ENCODE results near the gene GDF2.

GDF2 gene

GRCh38 chr10:47305566-47305965 is 16.7 kb upstream of the GDF2 start:
- H3K9ac ChIP-seq (ENCODE audit: low read length): no peak overlapping the region

DNA sequence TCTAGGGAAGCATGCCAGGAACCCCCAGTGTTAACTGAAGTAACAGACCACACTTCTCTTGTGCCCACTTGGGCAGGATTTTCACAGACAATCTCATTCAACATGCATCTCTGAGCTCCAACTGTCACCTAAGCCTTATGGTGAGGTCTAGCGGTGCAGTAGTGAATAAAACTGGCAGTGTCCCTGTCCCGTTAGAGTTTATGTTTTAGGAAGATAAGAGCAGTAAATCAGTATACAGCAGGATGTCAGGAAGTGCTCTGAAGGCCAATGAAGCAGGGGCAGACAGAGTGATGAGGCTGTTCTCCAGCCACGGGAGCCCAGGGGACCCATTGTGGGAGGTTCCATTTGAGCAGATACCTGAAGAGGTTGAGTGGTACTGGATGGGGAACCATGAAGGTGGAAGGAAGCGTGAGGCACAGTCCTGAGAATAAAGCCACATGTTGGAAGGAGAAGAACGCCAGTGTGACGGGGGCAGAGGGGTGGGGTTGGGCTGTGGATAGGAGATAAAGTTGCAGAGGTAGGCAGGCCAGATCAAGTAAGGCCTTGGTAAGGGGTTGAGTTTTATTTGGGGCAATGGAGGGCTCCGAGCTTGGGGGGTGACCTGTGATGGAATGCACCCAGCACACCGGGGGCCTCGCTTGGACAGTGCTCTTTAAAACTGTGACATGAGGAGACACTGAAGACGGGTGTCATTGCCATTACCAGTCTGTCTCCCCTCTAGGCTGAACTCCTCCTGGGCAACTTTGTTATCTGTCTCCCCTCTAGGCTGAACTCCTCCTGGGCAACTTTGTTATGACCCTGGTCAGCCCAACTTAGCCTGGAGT is 15.7 kb upstream of the GDF2 start:
- no peak overlapping the region for H2AFZ ChIP-seq (ENCODE audit: low read length)
- H4K20me1 ChIP-seq (ENCODE audit: insufficient read depth, low read length): no peaks in the 10 kb centered on the region
- no peak overlapping the region for H3K9ac ChIP-seq (ENCODE audit: low read length)
- no peaks in the 10 kb centered on the region for H3K79me2 ChIP-seq (ENCODE audit: insufficient read depth, low read length)
- no peaks in the 10 kb centered on the region for H3K4me1 ChIP-seq (ENCODE audit: insufficient read depth, low read length, severe bottlenecking)
- H3F3A ChIP-seq (ENCODE audit: insufficient read depth, low read length): no peaks in the 10 kb centered on the region
- no peak overlapping the region for H3K4me3 ChIP-seq (ENCODE audit: low read depth, low read length, poor library complexity, severe bottlenecking)
- H3K9me3 ChIP-seq (ENCODE audit: low read length): no peaks in the 10 kb centered on the region
- TF ChIP-seq EZH2 (IDR thresholded peaks at IDR 0.05; ENCODE audit: borderline replicate concordance, low read length) (no peak), CTCF (IDR thresholded peaks at IDR 0.05; ENCODE audit: low read length) (no peak)
- no peaks in the 10 kb centered on the region for H3K36me3 ChIP-seq (ENCODE audit: insufficient read depth, low read length)
- no peaks in the 10 kb centered on the region for H3K27me3 ChIP-seq (ENCODE audit: insufficient read depth, low read length)
- no peak overlapping the region for H3K4me2 ChIP-seq (ENCODE audit: low read length)
- no peaks in the 10 kb centered on the region for H3K9me2 ChIP-seq (ENCODE audit: low read depth, low read length)
- H3K27ac ChIP-seq (ENCODE audit: low read depth, low read length, poor library complexity, severe bottlenecking): no peak overlapping the region

More at GRCh38 chr10:47305566-47305965, 16.7 kb upstream of the GDF2 start:
- Histone ChIP-seq H3K36me3 (ENCODE audit: insufficient read depth, low read length) (no peaks in the 10 kb centered on the region), H3K4me2 (ENCODE audit: low read length) (no peak overlapping the region), H4K20me1 (ENCODE audit: insufficient read depth, low read length) (no peaks in the 10 kb centered on the region), H3F3A (ENCODE audit: insufficient read depth, low read length) (no peaks in the 10 kb centered on the region), H3K27me3 (ENCODE audit: insufficient read depth, low read length) (no peaks in the 10 kb centered on the region), H3K9me3 (ENCODE audit: low read length) (no peaks in the 10 kb centered on the region), H3K4me3 (ENCODE audit: low read depth, low read length, poor library complexity, severe bottlenecking) (no peak overlapping the region), H3K9me2 (ENCODE audit: low read depth, low read length) (no peaks in the 10 kb centered on the region), H3K27ac (ENCODE audit: low read depth, low read length, poor library complexity, severe bottlenecking) (no peak overlapping the region), H3K79me2 (ENCODE audit: insufficient read depth, low read length) (no peaks in the 10 kb centered on the region), H2AFZ (ENCODE audit: low read length) (no peak overlapping the region), H3K4me1 (ENCODE audit: insufficient read depth, low read length, severe bottlenecking) (no peaks in the 10 kb centered on the region)
- no peak for TF ChIP-seq CTCF (IDR thresholded peaks at IDR 0.05; ENCODE audit: low read length)
- no peak for TF ChIP-seq EZH2 (IDR thresholded peaks at IDR 0.05; ENCODE audit: borderline replicate concordance, low read length)

DNA sequence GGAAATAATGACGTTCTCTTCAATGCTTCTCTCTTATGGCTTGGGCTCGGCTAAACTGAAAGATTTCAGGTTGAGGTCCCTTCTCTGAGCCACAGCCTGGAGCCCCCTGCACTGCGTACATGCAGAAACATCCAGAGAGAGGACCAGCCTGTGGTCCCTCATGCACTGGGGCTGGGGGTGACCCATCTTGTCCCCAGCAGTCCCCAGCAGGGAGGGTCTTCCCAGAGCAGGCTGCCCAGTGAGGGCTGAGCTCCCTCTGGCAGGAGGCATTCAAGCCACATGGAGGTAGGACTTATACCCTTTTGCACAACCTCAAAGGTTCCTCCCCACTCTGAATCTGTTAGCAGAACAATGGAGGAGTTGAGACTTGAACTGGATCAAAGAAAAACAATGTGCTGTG is 14.9 kb upstream of the GDF2 start:
- no peak overlapping the region for H3K4me2 ChIP-seq (ENCODE audit: low read length)
- H3K36me3 ChIP-seq (ENCODE audit: insufficient read depth, low read length): no peaks in the 10 kb centered on the region
- H3K4me3 ChIP-seq (ENCODE audit: low read depth, low read length, poor library complexity, severe bottlenecking): no peak overlapping the region
- no peaks in the 10 kb centered on the region for H3K9me2 ChIP-seq (ENCODE audit: low read depth, low read length)
- H3K9me3 ChIP-seq (ENCODE audit: low read length): no peaks in the 10 kb centered on the region
- H3F3A ChIP-seq (ENCODE audit: insufficient read depth, low read length): no peaks in the 10 kb centered on the region
- no peak overlapping the region for H3K9ac ChIP-seq (ENCODE audit: low read length)
- H3K79me2 ChIP-seq (ENCODE audit: insufficient read depth, low read length): no peaks in the 10 kb centered on the region
- TF ChIP-seq CTCF (IDR thresholded peaks at IDR 0.05; ENCODE audit: low read length): no peak
- TF ChIP-seq EZH2 (IDR thresholded peaks at IDR 0.05; ENCODE audit: borderline replicate concordance, low read length): no peak
- H3K4me1 ChIP-seq (ENCODE audit: insufficient read depth, low read length, severe bottlenecking): peaks cover 4% of the 10 kb centered on the region
- no peaks in the 10 kb centered on the region for H3K27me3 ChIP-seq (ENCODE audit: insufficient read depth, low read length)
- H4K20me1 ChIP-seq (ENCODE audit: insufficient read depth, low read length): no peaks in the 10 kb centered on the region
- H3K27ac ChIP-seq (ENCODE audit: low read depth, low read length, poor library complexity, severe bottlenecking): no peak overlapping the region
- H2AFZ ChIP-seq (ENCODE audit: low read length): no peak overlapping the region
